Choroid plexus epithelial cell (primary cell): ENCODE results near the gene PGS1.
A peak's percentile ranks its signal among the peaks of the same experiment; 100 is the strongest.

Source experiments
- DNase-seq: peaks from one replicate; pipeline ENCODE4 v3.0.0-alpha.2; 2010; ENCODE audit warnings: low read depth
- H3K4me3 ChIP-seq: 2 replicates; pipeline ENCODE4 v1.5.1; 2011; ENCODE audit warnings: low read depth, mild to moderate bottlenecking, control low read depth, low read length, moderate library complexity
- TF ChIP-seq, protein P1 (sequence below): conservative IDR thresholded peaks from 2 replicates; pipeline ENCODE4 v1.5.1; 2011; ENCODE audit warnings: low read depth, mild to moderate bottlenecking, control low read depth, inconsistent platforms, low read length, moderate library complexity

PGS1 gene

DNA sequence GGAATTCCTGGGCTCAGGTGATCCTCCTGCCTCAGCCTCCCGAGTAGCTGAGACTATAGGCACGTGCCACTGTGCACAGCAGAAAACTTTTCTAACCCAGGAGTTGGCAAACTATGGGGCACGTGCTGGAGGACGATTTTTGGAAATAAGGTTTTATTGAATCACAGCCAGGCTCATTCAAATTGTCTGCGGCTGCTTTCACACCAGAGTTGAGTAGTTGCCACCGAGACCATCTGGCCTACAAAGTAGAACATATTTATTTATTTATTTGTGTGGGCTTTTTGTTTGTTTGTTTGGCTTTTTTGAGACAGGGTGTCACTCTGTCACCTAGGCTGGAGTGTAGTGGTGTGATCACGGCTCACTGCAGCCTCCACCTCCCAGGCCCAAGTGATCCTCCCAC, 7.4 kb upstream of the PGS1 start:
- no peak for DNase-seq
- TF ChIP-seq, protein P1, sequence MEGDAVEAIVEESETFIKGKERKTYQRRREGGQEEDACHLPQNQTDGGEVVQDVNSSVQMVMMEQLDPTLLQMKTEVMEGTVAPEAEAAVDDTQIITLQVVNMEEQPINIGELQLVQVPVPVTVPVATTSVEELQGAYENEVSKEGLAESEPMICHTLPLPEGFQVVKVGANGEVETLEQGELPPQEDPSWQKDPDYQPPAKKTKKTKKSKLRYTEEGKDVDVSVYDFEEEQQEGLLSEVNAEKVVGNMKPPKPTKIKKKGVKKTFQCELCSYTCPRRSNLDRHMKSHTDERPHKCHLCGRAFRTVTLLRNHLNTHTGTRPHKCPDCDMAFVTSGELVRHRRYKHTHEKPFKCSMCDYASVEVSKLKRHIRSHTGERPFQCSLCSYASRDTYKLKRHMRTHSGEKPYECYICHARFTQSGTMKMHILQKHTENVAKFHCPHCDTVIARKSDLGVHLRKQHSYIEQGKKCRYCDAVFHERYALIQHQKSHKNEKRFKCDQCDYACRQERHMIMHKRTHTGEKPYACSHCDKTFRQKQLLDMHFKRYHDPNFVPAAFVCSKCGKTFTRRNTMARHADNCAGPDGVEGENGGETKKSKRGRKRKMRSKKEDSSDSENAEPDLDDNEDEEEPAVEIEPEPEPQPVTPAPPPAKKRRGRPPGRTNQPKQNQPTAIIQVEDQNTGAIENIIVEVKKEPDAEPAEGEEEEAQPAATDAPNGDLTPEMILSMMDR, result no peak
- no peak overlapping the region for H3K4me3 ChIP-seq

DNA sequence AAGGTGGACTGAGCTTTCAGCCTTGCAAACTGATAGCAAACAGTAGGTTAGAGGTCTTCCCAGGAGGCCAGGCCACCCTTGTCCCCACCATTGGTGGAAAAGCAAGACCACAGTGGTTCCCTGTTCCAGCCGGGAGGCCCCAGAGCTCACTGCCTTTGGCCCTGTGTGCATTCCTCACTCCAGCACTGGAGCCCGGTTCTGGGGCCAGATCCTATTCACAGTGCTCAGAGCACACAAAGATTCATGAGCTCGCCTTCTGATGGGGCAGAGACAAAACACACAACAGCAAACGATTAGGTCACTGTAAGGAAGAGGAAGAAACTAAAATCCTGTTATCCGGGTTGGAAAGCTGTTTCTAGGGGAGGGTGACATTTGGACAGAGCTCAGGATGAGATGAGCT, 5.6 kb upstream of the PGS1 start:
- no peak overlapping the region for H3K4me3 ChIP-seq
- no peak for DNase-seq
- TF ChIP-seq, protein P1, result no peak

DNA sequence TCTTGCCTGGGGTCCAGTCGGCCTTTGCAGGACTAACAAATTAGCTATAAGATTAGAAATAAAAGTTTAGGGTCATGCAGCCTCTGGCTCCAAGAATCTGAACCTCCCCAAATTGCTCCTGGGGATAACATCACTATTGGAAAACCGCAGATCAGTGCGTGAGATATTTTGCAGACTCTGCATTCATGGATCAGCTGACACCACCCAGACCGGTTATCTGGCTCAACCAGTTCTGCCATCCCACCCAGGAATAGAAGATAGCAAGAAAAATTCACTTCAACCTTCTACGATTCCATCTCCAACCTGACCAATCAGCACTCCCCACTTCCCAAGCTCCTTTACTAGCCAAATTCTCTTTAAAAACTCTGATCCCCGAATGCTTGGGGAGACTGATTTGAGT, 4.3 kb upstream of the PGS1 start:
- H3K4me3 ChIP-seq, result no peak overlapping the region
- TF ChIP-seq, protein P1, result no peak
- DNase-seq, result no peak

DNA sequence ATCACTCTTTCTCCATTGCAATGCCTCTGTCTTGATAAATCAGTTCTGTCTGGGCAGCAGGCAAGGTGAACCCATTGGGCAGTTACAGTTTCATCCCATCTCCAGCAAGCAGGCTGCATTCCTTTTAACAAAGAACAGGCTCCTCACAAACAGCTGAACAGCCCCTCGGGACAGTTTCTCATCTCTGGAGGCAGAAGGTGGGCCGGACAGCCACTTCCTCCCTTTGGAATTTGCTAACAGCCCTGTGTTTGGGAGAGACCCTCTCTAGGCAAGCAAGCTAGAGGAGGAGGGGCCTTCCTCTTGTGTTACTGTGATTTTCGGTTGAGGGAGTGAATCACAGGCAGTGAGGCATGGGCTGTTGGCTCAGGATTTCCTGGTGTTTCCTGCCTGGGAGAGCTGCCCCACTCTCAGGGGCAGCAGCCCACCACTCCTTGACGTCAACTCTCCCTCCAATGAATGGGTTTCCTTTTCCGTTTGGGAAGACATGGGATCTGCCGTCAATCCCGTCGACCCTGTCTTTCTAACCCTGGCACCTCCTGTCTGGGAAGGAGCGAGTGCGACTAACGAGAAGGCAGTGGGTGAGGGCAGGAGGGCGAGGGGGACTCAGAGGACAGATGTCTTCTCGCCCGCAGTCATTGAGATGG, 3.7 kb upstream of the PGS1 start:
- DNase-seq, result peak; percentile 74
- TF ChIP-seq, protein P1, result no peak
- no peak overlapping the region for H3K4me3 ChIP-seq

DNA sequence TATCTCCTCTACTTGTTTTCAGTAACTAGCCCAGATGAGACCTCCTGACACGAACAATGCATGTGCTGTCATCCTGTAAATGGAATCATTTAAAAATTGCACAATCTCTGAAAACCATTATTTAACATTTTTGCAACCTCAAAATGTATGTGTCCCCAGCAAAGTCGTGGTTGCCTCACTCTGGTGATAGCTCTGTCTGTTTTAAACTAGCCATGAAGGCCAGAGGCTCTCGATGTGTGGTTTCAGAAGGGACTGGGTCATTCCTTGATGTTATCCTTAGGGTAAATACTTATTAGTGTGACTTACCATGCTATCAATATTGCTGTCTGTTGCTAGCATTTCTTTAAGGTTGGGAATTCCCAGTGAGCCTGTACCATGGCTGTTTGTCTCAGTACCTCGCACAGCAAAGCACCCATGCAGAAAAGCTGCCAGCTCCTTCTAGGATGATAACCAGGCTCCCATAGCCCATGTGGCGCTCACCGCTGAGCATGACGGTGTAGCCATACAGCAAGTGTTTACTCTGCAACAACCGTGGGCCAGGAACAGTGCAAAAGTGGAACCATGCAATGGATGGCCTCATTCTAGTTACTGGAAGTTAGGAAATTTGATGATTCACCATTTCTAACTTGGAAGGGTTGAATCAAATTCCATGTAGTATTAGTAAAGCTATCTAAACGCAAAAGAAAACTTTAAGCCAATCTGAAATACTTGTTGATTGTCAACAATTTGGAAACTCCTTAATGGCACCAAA, 2.9 kb upstream of the PGS1 start:
- H3K4me3 ChIP-seq, result no peak overlapping the region
- peak; percentile 96 for DNase-seq

DNA sequence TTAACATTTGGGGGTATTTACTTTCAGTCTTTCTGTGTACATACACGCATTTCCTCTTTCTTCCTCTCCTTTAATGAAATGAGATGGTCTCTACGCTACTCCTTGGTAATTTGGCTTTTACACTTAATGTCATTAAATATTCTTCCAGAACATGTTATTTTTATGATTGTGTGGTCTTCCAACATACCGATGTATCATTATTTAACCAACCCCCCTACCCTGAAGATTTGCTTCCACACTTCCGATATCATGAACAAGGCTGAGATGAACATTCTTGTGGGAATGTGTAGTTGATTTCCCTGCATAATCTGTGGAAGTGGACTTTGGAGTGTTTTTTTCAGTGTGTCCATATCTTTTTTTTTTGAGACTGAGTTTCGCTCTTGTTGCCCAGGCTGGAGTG, 2.3 kb upstream of the PGS1 start:
- no peak for DNase-seq
- TF ChIP-seq, protein P1, result no peak
- H3K4me3 ChIP-seq, result no peak overlapping the region

More for the DNA sequence above, 2.9 kb upstream of the PGS1 start:
- TF ChIP-seq, protein P1, result no peak

DNA sequence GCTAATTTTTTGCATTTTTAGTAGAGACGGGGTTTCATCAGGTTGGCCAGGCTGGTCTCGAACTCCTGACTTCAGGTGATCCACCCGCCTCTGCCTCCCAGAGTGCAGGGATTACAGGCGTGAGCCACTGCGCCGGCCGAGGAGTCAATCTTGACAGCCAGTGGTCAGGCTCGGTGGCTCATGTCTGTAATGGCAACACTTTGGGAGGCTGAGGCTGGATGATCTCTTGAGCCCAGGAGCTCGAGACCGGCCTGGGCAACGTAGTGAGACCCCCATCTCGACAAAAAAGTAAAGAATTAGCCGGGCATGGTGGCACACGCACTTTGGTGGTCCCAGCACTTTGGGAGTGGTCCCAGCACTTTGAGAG, 608 bp upstream of the PGS1 start:
- DNase-seq, result no peak
- TF ChIP-seq, protein P1, result no peak
- H3K4me3 ChIP-seq, result peak overlapping the region; percentile 91
